NCI-H2029 treated with DMSO at 0.1 percent for 48 hours (cell line): Measurements from ENCODE around the gene SLC2A1.
"Not testable (repeated sequence)": the region's sequence is repeated elsewhere in the genome, so short reads cannot be mapped to it uniquely, and the experiment has no call there.

Experiments used
- DNase-seq: peaks from one replicate; lab custom pipeline; 2025; lab: John Stamatoyannopoulos, UW

Gene SLC2A1

GRCh38 chr1:42929434-42930177 lies 29.1 kb downstream of the SLC2A1 start:
- DNase-seq, result no peak

- no peak for DNase-seq
Measured at GRCh38 chr1:42928859-42929258, 29.8 kb downstream of the SLC2A1 start.

- no peak for DNase-seq
Measured at GRCh38 chr1:42927920-42928505, 30.7 kb downstream of the SLC2A1 start.

GRCh38 chr1:42927274-42927841 lies 31.3 kb downstream of the SLC2A1 start:
- DNase-seq, result no peak

GRCh38 chr1:42926879-42927242 lies 31.8 kb downstream of the SLC2A1 start:
- no peak for DNase-seq

- no peak for DNase-seq
Measured at GRCh38 chr1:42926235-42926878, 32.3 kb downstream of the SLC2A1 start.

GRCh38 chr1:42924851-42925760 lies 33.6 kb downstream of the SLC2A1 start:
- no peak for DNase-seq

GRCh38 chr1:42924082-42924850 lies 34.4 kb downstream of the SLC2A1 start:
- peak; percentile 98 for DNase-seq

- DNase-seq, result no peak
Measured at GRCh38 chr1:42923367-42924081, 35.1 kb downstream of the SLC2A1 start.

GRCh38 chr1:42922687-42923366 lies 35.8 kb downstream of the SLC2A1 start:
- DNase-seq, result peak; percentile 79

GRCh38 chr1:42921769-42922168 lies 36.9 kb downstream of the SLC2A1 start:
- no peak for DNase-seq

- not testable (repeated sequence) for DNase-seq
Measured at GRCh38 chr1:42919651-42920050, 39.0 kb downstream of the SLC2A1 start.

- DNase-seq, result no peak
Measured at GRCh38 chr1:42917241-42917495, 41.5 kb downstream of the SLC2A1 start.

- DNase-seq, result no peak
Measured at GRCh38 chr1:42915456-42915855, 43.2 kb downstream of the SLC2A1 start.

- no peak for DNase-seq
Measured at GRCh38 chr1:42914092-42914627, 44.5 kb downstream of the SLC2A1 start.

- peak; percentile 97 for DNase-seq
Measured at GRCh38 chr1:42913426-42914091, 45.1 kb downstream of the SLC2A1 start.

- DNase-seq, result no peak
Measured at GRCh38 chr1:42910985-42911384, 47.7 kb downstream of the SLC2A1 start.

GRCh38 chr1:42908046-42908445 lies 50.6 kb downstream of the SLC2A1 start:
- DNase-seq, result no peak

- no peak for DNase-seq
Measured at GRCh38 chr1:42904434-42904833, 54.2 kb downstream of the SLC2A1 start.
